ENCODE measurements around the gene STRIP2. TPM values are rescaled to one million over a fixed set of nuclear protein-coding genes. Genes with fewer than 3 reads are reported as not detected.
A peak's percentile ranks its signal among the peaks of the same experiment; 100 is the strongest.
"Not testable (repeated sequence)": the region's sequence is repeated elsewhere in the genome, so short reads cannot be mapped to it uniquely, and the experiment has no call there.

The STRIP2 gene
- total RNA-seq (2014; rRNA removed; shearing (Covaris generic)), result 22.8 and 24.8 TPM in 2 replicates

GRCh38 chr7:129433847-129434674, at the start of gene STRIP2:
Gene STRIP2, plus strand, starts transcription at chr7:129434432. Its CDS starts 41 bp downstream, at chr7:129434473.
- in situ Hi-C loops (cut with HindIII; ENCODE audit: low sequenced_read_pairs), result no loop called here
- peak; percentile 94 for DNase-seq (ENCODE audit: low spot score)

GRCh38 chr7:129385116-129385515, 49.1 kb upstream of the STRIP2 start:
- DNase-seq (ENCODE audit: low spot score), result no peak
- in situ Hi-C loops (cut with HindIII; ENCODE audit: low sequenced_read_pairs), result no loop called here

GRCh38 chr7:129385598-129385997, 48.6 kb upstream of the STRIP2 start:
- in situ Hi-C loops (cut with HindIII; ENCODE audit: low sequenced_read_pairs), result no loop called here
- DNase-seq (ENCODE audit: low spot score), result no peak

- no peak for DNase-seq (ENCODE audit: low spot score)
- in situ Hi-C loops (cut with HindIII; ENCODE audit: low sequenced_read_pairs), result no loop called here
Observed at GRCh38 chr7:129386506-129386905, 47.7 kb upstream of the STRIP2 start.

GRCh38 chr7:129387537-129387936, 46.7 kb upstream of the STRIP2 start:
- in situ Hi-C loops (cut with HindIII; ENCODE audit: low sequenced_read_pairs), result no loop called here

GRCh38 chr7:129388333-129389098, 45.7 kb upstream of the STRIP2 start:
- DNase-seq (ENCODE audit: low spot score), result no peak
- in situ Hi-C loops (cut with HindIII; ENCODE audit: low sequenced_read_pairs), result no loop called here

More at GRCh38 chr7:129387537-129387936, 46.7 kb upstream of the STRIP2 start:
- DNase-seq (ENCODE audit: low spot score), result no peak

GRCh38 chr7:129389829-129390228, 44.4 kb upstream of the STRIP2 start:
- DNase-seq (ENCODE audit: low spot score), result no peak
- in situ Hi-C loops (cut with HindIII; ENCODE audit: low sequenced_read_pairs), result no loop called here

- DNase-seq (ENCODE audit: low spot score), result no peak
- in situ Hi-C loops (cut with HindIII; ENCODE audit: low sequenced_read_pairs), result no loop called here
Observed at GRCh38 chr7:129390314-129390713, 43.9 kb upstream of the STRIP2 start.

GRCh38 chr7:129391546-129392171, 42.6 kb upstream of the STRIP2 start:
- DNase-seq (ENCODE audit: low spot score), result no peak
- in situ Hi-C loops (cut with HindIII; ENCODE audit: low sequenced_read_pairs), result no loop called here

GRCh38 chr7:129393255-129393654, 41.0 kb upstream of the STRIP2 start:
- in situ Hi-C loops (cut with HindIII; ENCODE audit: low sequenced_read_pairs), result no loop called here
- no peak for DNase-seq (ENCODE audit: low spot score)

GRCh38 chr7:129394101-129394500, 40.1 kb upstream of the STRIP2 start:
- DNase-seq (ENCODE audit: low spot score), result no peak
- in situ Hi-C loops (cut with HindIII; ENCODE audit: low sequenced_read_pairs), result no loop called here

- in situ Hi-C loops (cut with HindIII; ENCODE audit: low sequenced_read_pairs), result no loop called here
- DNase-seq (ENCODE audit: low spot score), result no peak
Observed at GRCh38 chr7:129394982-129395914, 39.0 kb upstream of the STRIP2 start.

GRCh38 chr7:129401228-129401966, 32.8 kb upstream of the STRIP2 start:
- no peak for DNase-seq (ENCODE audit: low spot score)
- in situ Hi-C loops (cut with HindIII; ENCODE audit: low sequenced_read_pairs), result no loop called here

- no peak for DNase-seq (ENCODE audit: low spot score)
Observed at GRCh38 chr7:129401967-129402860, 32.0 kb upstream of the STRIP2 start.

GRCh38 chr7:129405527-129405926, 28.7 kb upstream of the STRIP2 start:
- DNase-seq (ENCODE audit: low spot score), result no peak
- in situ Hi-C loops (cut with HindIII; ENCODE audit: low sequenced_read_pairs), result no loop called here

More at GRCh38 chr7:129401967-129402860, 32.0 kb upstream of the STRIP2 start:
- in situ Hi-C loops (cut with HindIII; ENCODE audit: low sequenced_read_pairs), result no loop called here

- in situ Hi-C loops (cut with HindIII; ENCODE audit: low sequenced_read_pairs); DNase-seq (ENCODE audit: low spot score): not testable (repeated sequence)
Observed at GRCh38 chr7:129410238-129410637, 24.0 kb upstream of the STRIP2 start.

GRCh38 chr7:129412501-129412900, 21.7 kb upstream of the STRIP2 start:
- DNase-seq (ENCODE audit: low spot score), result no peak
- in situ Hi-C loops (cut with HindIII; ENCODE audit: low sequenced_read_pairs), result no loop called here

All from G401 (cell line).